PFSK-1 (cell line): ENCODE measurements around the gene KIF7.

ENCODE experiments used
- SIN3A ChIP-seq: IDR thresholded peaks from 2 replicates; pipeline ENCODE4 v1.6.1; 2012; ENCODE audit warnings: mild to moderate bottlenecking, low read length, moderate library complexity, borderline replicate concordance; ENCODE audit not compliant: insufficient read depth
- TF ChIP-seq, protein P1 (sequence below), 2 experiments: IDR thresholded peaks; 2 replicates each; pipeline versions ENCODE4 v1.6.1 to v1.8.0; 2011 to 2012; ENCODE audit warnings: low read depth in 2 of 2, low read length in 2 of 2, control low read depth in 1 of 2, inconsistent platforms in 1 of 2, mild to moderate bottlenecking in 1 of 2, moderate library complexity in 1 of 2; ENCODE audit not compliant: insufficient read depth in 1 of 2

DNA sequence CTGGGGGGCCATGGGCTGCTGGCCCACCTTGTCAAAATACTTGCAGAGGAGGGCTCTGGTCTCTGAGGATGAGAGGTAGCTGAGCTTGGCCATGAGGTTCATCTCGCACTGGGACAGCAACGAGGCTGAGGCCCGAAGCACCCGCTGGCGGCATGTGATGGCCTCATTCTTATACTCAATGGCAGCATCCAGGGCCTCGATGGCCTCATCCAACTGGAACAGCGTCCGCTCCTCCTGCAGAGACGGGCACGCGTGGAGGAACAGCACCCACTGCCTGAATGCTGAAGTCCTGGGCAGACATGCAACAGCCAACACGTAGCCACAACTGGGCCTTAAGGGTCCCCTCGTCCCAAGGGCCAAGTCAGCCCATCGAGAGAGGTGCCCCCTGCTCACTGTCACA is 25.0 kb downstream of the KIF7 start:
- TF ChIP-seq, protein P1, sequence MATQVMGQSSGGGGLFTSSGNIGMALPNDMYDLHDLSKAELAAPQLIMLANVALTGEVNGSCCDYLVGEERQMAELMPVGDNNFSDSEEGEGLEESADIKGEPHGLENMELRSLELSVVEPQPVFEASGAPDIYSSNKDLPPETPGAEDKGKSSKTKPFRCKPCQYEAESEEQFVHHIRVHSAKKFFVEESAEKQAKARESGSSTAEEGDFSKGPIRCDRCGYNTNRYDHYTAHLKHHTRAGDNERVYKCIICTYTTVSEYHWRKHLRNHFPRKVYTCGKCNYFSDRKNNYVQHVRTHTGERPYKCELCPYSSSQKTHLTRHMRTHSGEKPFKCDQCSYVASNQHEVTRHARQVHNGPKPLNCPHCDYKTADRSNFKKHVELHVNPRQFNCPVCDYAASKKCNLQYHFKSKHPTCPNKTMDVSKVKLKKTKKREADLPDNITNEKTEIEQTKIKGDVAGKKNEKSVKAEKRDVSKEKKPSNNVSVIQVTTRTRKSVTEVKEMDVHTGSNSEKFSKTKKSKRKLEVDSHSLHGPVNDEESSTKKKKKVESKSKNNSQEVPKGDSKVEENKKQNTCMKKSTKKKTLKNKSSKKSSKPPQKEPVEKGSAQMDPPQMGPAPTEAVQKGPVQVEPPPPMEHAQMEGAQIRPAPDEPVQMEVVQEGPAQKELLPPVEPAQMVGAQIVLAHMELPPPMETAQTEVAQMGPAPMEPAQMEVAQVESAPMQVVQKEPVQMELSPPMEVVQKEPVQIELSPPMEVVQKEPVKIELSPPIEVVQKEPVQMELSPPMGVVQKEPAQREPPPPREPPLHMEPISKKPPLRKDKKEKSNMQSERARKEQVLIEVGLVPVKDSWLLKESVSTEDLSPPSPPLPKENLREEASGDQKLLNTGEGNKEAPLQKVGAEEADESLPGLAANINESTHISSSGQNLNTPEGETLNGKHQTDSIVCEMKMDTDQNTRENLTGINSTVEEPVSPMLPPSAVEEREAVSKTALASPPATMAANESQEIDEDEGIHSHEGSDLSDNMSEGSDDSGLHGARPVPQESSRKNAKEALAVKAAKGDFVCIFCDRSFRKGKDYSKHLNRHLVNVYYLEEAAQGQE (IDR thresholded peaks at IDR 0.05; ENCODE audit: insufficient read depth in 1 of 2, low read depth in 2 of 2, low read length in 2 of 2) = no peak
- no peak for TF ChIP-seq SIN3A
